Measurements from ENCODE around the gene WFDC1.

DNA sequence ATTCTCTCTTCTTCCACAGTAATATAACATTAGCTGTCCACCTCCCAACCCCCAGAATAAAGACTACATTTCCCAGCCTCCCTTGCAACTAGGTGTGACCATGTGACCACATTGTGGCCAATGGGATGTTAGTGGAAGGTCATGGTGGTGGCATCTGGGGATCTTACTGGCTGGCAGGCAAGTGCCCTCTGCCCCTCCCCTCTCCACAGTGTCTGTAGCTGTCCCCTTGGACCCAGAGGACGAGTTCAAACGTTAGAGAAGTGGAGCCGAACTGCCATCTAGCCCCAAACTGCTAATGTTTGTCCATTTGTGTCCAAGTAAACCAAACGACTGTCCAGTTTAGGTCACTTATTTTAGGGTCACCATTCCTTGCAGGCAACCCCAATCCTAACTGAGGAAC, 28.2 kb upstream of the WFDC1 start:
- TF ChIP-seq, protein P1, sequence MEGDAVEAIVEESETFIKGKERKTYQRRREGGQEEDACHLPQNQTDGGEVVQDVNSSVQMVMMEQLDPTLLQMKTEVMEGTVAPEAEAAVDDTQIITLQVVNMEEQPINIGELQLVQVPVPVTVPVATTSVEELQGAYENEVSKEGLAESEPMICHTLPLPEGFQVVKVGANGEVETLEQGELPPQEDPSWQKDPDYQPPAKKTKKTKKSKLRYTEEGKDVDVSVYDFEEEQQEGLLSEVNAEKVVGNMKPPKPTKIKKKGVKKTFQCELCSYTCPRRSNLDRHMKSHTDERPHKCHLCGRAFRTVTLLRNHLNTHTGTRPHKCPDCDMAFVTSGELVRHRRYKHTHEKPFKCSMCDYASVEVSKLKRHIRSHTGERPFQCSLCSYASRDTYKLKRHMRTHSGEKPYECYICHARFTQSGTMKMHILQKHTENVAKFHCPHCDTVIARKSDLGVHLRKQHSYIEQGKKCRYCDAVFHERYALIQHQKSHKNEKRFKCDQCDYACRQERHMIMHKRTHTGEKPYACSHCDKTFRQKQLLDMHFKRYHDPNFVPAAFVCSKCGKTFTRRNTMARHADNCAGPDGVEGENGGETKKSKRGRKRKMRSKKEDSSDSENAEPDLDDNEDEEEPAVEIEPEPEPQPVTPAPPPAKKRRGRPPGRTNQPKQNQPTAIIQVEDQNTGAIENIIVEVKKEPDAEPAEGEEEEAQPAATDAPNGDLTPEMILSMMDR (IDR thresholded peaks at IDR 0.05; ENCODE audit: low read depth, low read length): no peak
- no peak for TF ChIP-seq EZH2phosphoT487 (IDR thresholded peaks at IDR 0.05; ENCODE audit: low read depth)

Data from OCI-LY3 (cell line).